GM19455 (cell line): Measurements from ENCODE around the gene ZNF385D.
"Not testable (repeated sequence)": the region's sequence is repeated elsewhere in the genome, so short reads cannot be mapped to it uniquely, and the experiment has no call there.

ENCODE experiments used
- ATAC-seq: cut with Tn5 transposase; IDR thresholded peaks from one replicate; pipeline ENCODE4 v1.9.1; 2021; ENCODE audit not compliant: unreplicated experiment

The ZNF385D gene

GRCh38 chr3:21524133-21524532 is 226.9 kb downstream of the ZNF385D start:
- ATAC-seq: no peak

- ATAC-seq: no peak
These were observed 230.7 kb downstream of the ZNF385D start for GRCh38 chr3:21520106-21520963.

- no peak for ATAC-seq
These were observed 233.8 kb downstream of the ZNF385D start for GRCh38 chr3:21517184-21517583.

GRCh38 chr3:21515417-21515816 is 235.6 kb downstream of the ZNF385D start:
- ATAC-seq: no peak

- ATAC-seq: no peak
These were observed 241.1 kb downstream of the ZNF385D start for GRCh38 chr3:21509731-21510470.

- ATAC-seq: no peak
These were observed 242.8 kb downstream of the ZNF385D start for GRCh38 chr3:21508246-21508645.

- ATAC-seq: no peak
These were observed 245.1 kb downstream of the ZNF385D start for GRCh38 chr3:21505711-21506460.

GRCh38 chr3:21502656-21503055 is 248.4 kb downstream of the ZNF385D start:
- ATAC-seq: no peak

- ATAC-seq: no peak
These were observed 250.2 kb downstream of the ZNF385D start for GRCh38 chr3:21500834-21501233.

GRCh38 chr3:21490671-21491070 is 260.3 kb downstream of the ZNF385D start:
- ATAC-seq: not testable (repeated sequence)

- ATAC-seq: no peak
These were observed 263.5 kb downstream of the ZNF385D start for GRCh38 chr3:21487520-21487919.

GRCh38 chr3:21486024-21486935 is 264.7 kb downstream of the ZNF385D start:
- ATAC-seq: not testable (repeated sequence)

- ATAC-seq: no peak
These were observed 266.2 kb downstream of the ZNF385D start for GRCh38 chr3:21484828-21485144.

GRCh38 chr3:21484057-21484827 is 266.8 kb downstream of the ZNF385D start:
- ATAC-seq: peak; percentile 59

GRCh38 chr3:21481991-21482390 is 269.0 kb downstream of the ZNF385D start:
- no peak for ATAC-seq

- ATAC-seq: no peak
These were observed 273.3 kb downstream of the ZNF385D start for GRCh38 chr3:21477541-21478288.

GRCh38 chr3:21466476-21466875 is 284.5 kb downstream of the ZNF385D start:
- ATAC-seq: no peak

GRCh38 chr3:21464746-21465145 is 286.3 kb downstream of the ZNF385D start:
- no peak for ATAC-seq

- no peak for ATAC-seq
These were observed 287.7 kb downstream of the ZNF385D start for GRCh38 chr3:21463319-21463718.
